Adrenal gland (tissue), 5 donors: ENCODE measurements around the gene SLC1A7.

Source experiments
- CTCF ChIP-seq, 6 experiments: fragments of 450-650 bp in 4 of 6; fragments of 200-600 bp in 2 of 6; sonication (generic) in 1 of 6; IDR thresholded peaks; 1 replicate in 5 of 6; 2 replicates in 1 of 6; pipeline versions ENCODE4 v1.5.1 to v1.8.0; 2016 to 2021; ENCODE audit warnings: antibody characterized with exemption in 6 of 6, mild to moderate bottlenecking in 2 of 6, moderate library complexity in 1 of 6
- POLR2A ChIP-seq, 2 donors: fragments of 450-650 bp; IDR thresholded peaks; one replicate each; pipeline ENCODE4 v1.6.1; 2017; ENCODE audit warnings: antibody characterized with exemption in 2 of 2, mild to moderate bottlenecking in 2 of 2, moderate library complexity in 1 of 2
- donor health status: DM: no; HTN: no; CAD: no.

- TF ChIP-seq CTCF (IDR thresholded peaks at IDR 0.05) (no peak), POLR2A (IDR thresholded peaks at IDR 0.05) (no peak)
These were observed 48.5 kb downstream of the SLC1A7 start for GRCh38 chr1:53093778-53094532.
